Activated B cell treated with CpG ODN at 0.5 μM for 24 hours (primary cell): Measurements from ENCODE around the gene TOGARAM2. TPM values are rescaled to one million over a fixed set of nuclear protein-coding genes. Genes with fewer than 3 reads are reported as not detected.

Experiments used
- ATAC-seq: fragments of 200-7000 bp; cut with Tn5 transposase; one replicate; pipeline ENCODE4 v1.10.0; 2021; ENCODE audit warnings: low read depth, mild to moderate bottlenecking, moderate library complexity
- CTCF ChIA-PET: fragments of 350-600 bp; sonication (Branson Sonifier 250); formaldehyde crosslinking; loops from one replicate; lab custom pipeline; 2021; ENCODE audit warnings: antibody characterized with exemption; lab: Charles Lee
- POLR2A ChIA-PET: fragments of 350-600 bp; sonication (Branson Sonifier 250); formaldehyde crosslinking; loops from one replicate; lab custom pipeline; 2021; ENCODE audit warnings: antibody characterized with exemption; lab: Charles Lee
- DNase-seq: peaks from one replicate; pipeline ENCODE4 v3.0.0; 2022
- H3K27ac Mint-ChIP-seq: one replicate; pipeline ENCODE4 v1.8.0; 2020; ENCODE audit warnings: mixed read lengths
- H3K27me3 Mint-ChIP-seq: one replicate; pipeline ENCODE4 v1.8.0; 2021; ENCODE audit warnings: mixed read lengths
- H3K36me3 Mint-ChIP-seq: one replicate; pipeline ENCODE4 v1.8.0; 2021; ENCODE audit warnings: low read depth, mixed read lengths
- H3K4me1 Mint-ChIP-seq: one replicate; pipeline ENCODE4 v1.8.0; 2021; ENCODE audit warnings: mixed read lengths
- H3K4me3 Mint-ChIP-seq: one replicate; pipeline ENCODE4 v1.8.0; 2020; ENCODE audit warnings: mild to moderate bottlenecking, mixed read lengths
- H3K9me3 Mint-ChIP-seq: one replicate; pipeline ENCODE4 v1.8.0; 2020; ENCODE audit warnings: mixed read lengths
- CTCF ChIP-seq: fragments of 200-600 bp; IDR thresholded peaks from one replicate; pipeline ENCODE4 v1.8.0; 2022; ENCODE audit warnings: antibody characterized with exemption, mild to moderate bottlenecking
- intact Hi-C: fragments of 100-400 bp; cut with micrococcal nuclease; formaldehyde crosslinking; loops from one replicate; pipeline ENCODE4 v1.15.1; 2024
- total RNA-seq: library from RNA; stranded (reverse); gene quantifications from 2 replicates; pipeline ENCODE4 v1.2.3, GENCODE V29; 2022

The TOGARAM2 gene
- total RNA-seq, 1 donor from 2014 or later = not detected

GRCh38 chr2:29025711-29026110 lies 44.6 kb downstream of the TOGARAM2 start:
- no peaks in the 10 kb centered on the region for H3K9me3 Mint-ChIP-seq
- CTCF ChIA-PET = no interaction called here
- H3K36me3 Mint-ChIP-seq = no peaks in the 10 kb centered on the region
- H3K27ac Mint-ChIP-seq = no peak overlapping the region
- H3K27me3 Mint-ChIP-seq = peaks cover 5% of the 10 kb centered on the region
- POLR2A ChIA-PET = no interaction called here
- H3K4me1 Mint-ChIP-seq = no peaks in the 10 kb centered on the region
- H3K4me3 Mint-ChIP-seq = no peak overlapping the region
- intact Hi-C loops = no loop called here
- DNase-seq = no peak
- no peak for ATAC-seq
- no peak for TF ChIP-seq CTCF

GRCh38 chr2:29031046-29031445 lies 49.9 kb downstream of the TOGARAM2 start:
- intact Hi-C loops = no loop called here
- CTCF ChIA-PET = no interaction called here
- Mint-ChIP-seq H3K36me3 (no peaks in the 10 kb centered on the region), H3K27me3 (peaks cover 5% of the 10 kb centered on the region), H3K9me3 (no peaks in the 10 kb centered on the region), H3K4me1 (no peaks in the 10 kb centered on the region), H3K27ac (no peak overlapping the region), H3K4me3 (no peak overlapping the region)
- ATAC-seq = no peak
- no peak for DNase-seq
- POLR2A ChIA-PET = no interaction called here
- TF ChIP-seq CTCF = no peak

- no peak for DNase-seq
- intact Hi-C loops = no loop called here
- no peak overlapping the region for H3K27ac Mint-ChIP-seq
- H3K9me3 Mint-ChIP-seq = no peaks in the 10 kb centered on the region
- H3K4me3 Mint-ChIP-seq = no peak overlapping the region
- peaks cover 5% of the 10 kb centered on the region for H3K27me3 Mint-ChIP-seq
- ChIA-PET POLR2A (no interaction called here), CTCF (no interaction called here)
- H3K4me1 Mint-ChIP-seq = no peaks in the 10 kb centered on the region
- no peaks in the 10 kb centered on the region for H3K36me3 Mint-ChIP-seq
- TF ChIP-seq CTCF = no peak
- no peak for ATAC-seq
These were observed 51.1 kb downstream of the TOGARAM2 start for GRCh38 chr2:29032189-29032588.

GRCh38 chr2:29033172-29033571 lies 52.1 kb downstream of the TOGARAM2 start:
- no peaks in the 10 kb centered on the region for H3K36me3 Mint-ChIP-seq
- ATAC-seq (no peak), DNase-seq (no peak)
- ChIA-PET POLR2A (no interaction called here), CTCF (no interaction called here)
- peaks cover 5% of the 10 kb centered on the region for H3K27me3 Mint-ChIP-seq
- no peaks in the 10 kb centered on the region for H3K9me3 Mint-ChIP-seq
- no peak overlapping the region for H3K4me3 Mint-ChIP-seq
- TF ChIP-seq CTCF = no peak
- H3K27ac Mint-ChIP-seq = no peak overlapping the region
- H3K4me1 Mint-ChIP-seq = no peaks in the 10 kb centered on the region
- intact Hi-C loops = no loop called here

DNA sequence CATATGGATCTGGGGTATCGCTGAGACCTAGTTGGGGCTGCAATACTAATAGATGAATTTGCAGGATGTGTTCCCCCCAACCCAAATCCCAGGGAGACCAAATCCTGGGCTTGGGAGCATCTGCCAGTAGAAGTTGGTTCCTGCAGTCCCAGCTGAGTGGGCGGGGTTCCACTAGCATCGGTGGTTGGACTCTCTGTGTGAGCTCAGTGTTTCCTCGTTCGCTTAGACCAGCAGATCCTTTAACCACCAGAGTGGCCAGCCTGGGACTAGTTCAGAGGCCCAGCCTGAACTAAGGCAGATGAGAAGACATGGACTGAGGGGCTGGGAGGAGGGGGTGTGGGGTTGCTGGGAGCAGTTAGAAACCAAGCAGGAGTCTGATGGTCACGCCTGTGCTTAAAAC lies 52.6 kb downstream of the TOGARAM2 start:
- peaks cover 2% of the 10 kb centered on the region for H3K27me3 Mint-ChIP-seq
- intact Hi-C loops = no loop called here
- POLR2A ChIA-PET = no interaction called here
- H3K4me1 Mint-ChIP-seq = no peaks in the 10 kb centered on the region
- CTCF ChIA-PET = no interaction called here
- DNase-seq = no peak
- ATAC-seq = no peak
- no peak overlapping the region for H3K4me3 Mint-ChIP-seq
- no peaks in the 10 kb centered on the region for H3K36me3 Mint-ChIP-seq
- H3K9me3 Mint-ChIP-seq = no peaks in the 10 kb centered on the region
- no peak for TF ChIP-seq CTCF
- H3K27ac Mint-ChIP-seq = no peak overlapping the region
